NB4 (cell line): ENCODE measurements around the gene IQCH.

Source experiments
- DNase-seq: peaks from one replicate; pipeline ENCODE4 v3.0.0; 2010; ENCODE audit warnings: low read depth
- H3K4me3 ChIP-seq: one replicate; pipeline ENCODE4 v1.5.1; 2011; ENCODE audit warnings: mild to moderate bottlenecking, low read depth, low read length, moderate library complexity
- CTCF ChIP-seq: IDR thresholded peaks from one replicate; pipeline ENCODE4 v1.5.1; 2012; ENCODE audit warnings: low read depth, low read length
- MAX ChIP-seq: IDR thresholded peaks from 2 replicates; pipeline ENCODE4 v1.6.1; 2011; ENCODE audit warnings: low read depth, low read length
- MYC ChIP-seq: IDR thresholded peaks from 2 replicates; pipeline ENCODE4 v1.6.1; 2011; ENCODE audit warnings: low read depth, low read length
- POLR2A ChIP-seq: IDR thresholded peaks from 2 replicates; pipeline ENCODE4 v1.6.1; 2011; ENCODE audit warnings: mild to moderate bottlenecking; ENCODE audit not compliant: insufficient read length; ENCODE audit errors: extremely low read depth

IQCH gene

GRCh38 chr15:67505675-67506572 is 251.3 kb downstream of the IQCH start:
- TF ChIP-seq MYC (no peak), POLR2A (no peak), MAX (no peak), CTCF (no peak)
- no peak overlapping the region for H3K4me3 ChIP-seq
- DNase-seq: peak; percentile 42

- no peak for TF ChIP-seq POLR2A
- no peak for TF ChIP-seq MYC
- peak; percentile 34 for DNase-seq
- H3K4me3 ChIP-seq: no peak overlapping the region
Observed at GRCh38 chr15:67506775-67507747, 252.5 kb downstream of the IQCH start.

- TF ChIP-seq CTCF: no peak
- TF ChIP-seq POLR2A: no peak
- no peak for TF ChIP-seq MYC
- no peak for TF ChIP-seq MAX
- DNase-seq: no peak
- H3K4me3 ChIP-seq: no peak overlapping the region
Observed at GRCh38 chr15:67508407-67508806, 253.8 kb downstream of the IQCH start.

- TF ChIP-seq MAX (peak; percentile 78), MYC (0 out of 2 replicates have a peak, but pooled peaks have one; percentile 13), POLR2A (no peak), CTCF (no peak)
- no peak overlapping the region for H3K4me3 ChIP-seq
- peak; percentile 29 for DNase-seq
Observed at GRCh38 chr15:67509918-67510317, 255.3 kb downstream of the IQCH start.

GRCh38 chr15:67510597-67511190 is 256.1 kb downstream of the IQCH start:
- TF ChIP-seq POLR2A: no peak
- TF ChIP-seq MYC: no peak
- no peak for TF ChIP-seq MAX
- TF ChIP-seq CTCF: no peak
- no peak overlapping the region for H3K4me3 ChIP-seq
- no peak for DNase-seq
